NOMO-1 treated with dmso at 0.1 percent for 144 hours (cell line): ENCODE results near the gene IRS1.

Experiments used
- DNase-seq: peaks from one replicate; lab custom pipeline; 2025; ENCODE audit not compliant: unreplicated experiment; lab: John Stamatoyannopoulos, UW

IRS1 gene

GRCh38 chr2:226818930-226819329 is 19.3 kb upstream of the IRS1 start:
- no peak for DNase-seq

DNA sequence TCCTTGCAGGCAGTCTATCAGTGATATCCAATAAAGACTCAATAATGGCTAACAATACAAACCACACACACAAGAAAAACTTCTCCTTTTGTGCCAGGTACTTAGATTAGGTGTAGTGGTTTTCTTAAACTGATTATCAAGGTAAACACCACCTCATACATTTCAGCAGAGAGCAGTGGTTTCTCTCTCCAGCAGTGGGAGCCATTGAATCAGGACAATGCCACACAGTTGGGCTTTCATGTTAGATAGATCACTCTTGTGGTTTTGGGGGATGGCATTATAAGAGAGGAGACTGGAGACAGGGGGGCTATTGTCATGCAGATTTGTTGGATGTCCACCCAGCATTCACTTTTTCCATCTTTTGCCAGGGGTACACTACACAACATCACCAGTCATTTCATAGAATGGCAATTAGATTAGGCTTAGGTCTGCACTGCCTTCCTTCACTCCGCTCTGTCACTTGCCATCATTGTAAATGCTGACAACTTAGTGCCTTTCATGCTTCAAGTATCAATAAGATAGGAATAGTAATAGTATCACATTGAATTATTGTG is 13.6 kb upstream of the IRS1 start:
- DNase-seq = no peak

DNA sequence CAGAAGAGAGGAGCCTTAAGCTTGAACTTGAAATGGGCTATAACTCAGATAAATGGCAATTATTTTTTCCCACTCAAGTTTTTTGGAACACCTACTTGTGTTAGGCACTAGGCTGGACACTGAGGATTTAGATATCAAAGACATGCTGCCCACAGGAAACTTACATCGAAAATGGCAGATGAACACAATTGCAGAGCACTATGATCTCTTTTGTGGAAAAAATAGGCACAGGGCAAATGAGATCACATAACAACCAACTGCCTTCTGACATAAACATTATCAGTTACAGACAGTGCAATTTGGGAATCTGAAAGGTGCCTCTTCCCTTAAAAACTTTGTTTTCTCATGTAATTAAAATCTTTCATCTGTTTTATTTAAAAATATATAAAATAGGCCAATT is 3.8 kb upstream of the IRS1 start:
- no peak for DNase-seq

- DNase-seq = peak; percentile 43
Measured at GRCh38 chr2:226802573-226802972, 3.0 kb upstream of the IRS1 start.

GRCh38 chr2:226800941-226801784 is 1.5 kb upstream of the IRS1 start:
- no peak for DNase-seq

DNA sequence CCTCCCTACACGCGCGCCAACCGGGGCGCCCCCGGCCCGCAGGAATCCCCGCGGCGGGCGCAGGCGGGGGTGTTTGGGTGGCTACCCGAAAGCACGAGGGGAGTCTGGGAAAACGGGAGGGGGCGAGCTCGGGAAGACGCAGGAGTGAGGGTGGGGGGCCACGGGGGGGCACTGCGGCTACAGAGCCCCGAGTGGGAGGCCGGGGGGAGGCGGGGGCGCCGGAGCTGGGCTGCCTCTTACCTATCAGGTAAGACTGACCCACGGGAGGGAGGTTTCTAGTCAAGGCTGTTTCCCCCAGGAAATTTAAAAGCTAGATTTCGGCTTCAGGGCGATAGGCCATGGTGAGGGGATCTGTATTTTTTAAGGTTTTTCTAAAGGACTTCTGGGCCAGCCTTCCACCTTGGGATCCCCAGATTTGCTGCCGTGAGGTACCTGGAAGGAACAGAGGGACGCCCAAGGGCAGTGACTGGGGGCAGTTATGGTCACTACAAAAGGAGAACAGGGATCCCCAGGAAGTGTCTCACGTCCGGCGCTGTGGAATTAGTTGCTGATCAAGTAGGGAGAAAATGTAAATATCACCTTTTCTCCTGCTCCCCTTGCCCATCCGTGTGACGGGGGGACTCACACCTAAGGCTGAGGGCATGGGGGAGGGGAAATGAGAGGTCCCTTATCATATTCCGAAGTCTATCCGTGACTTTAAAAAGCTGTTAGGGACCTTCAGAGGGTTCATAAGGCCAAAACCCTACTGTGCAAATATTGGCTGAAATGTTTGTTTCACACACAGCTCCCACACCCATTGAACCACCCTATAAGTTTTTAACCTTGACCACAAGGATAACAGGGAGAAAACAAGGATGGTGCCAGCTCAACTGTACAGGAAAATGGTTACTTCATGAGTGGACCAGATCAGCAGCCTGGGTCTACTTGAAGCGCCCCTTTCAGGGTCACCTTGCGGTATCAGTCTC is 638 bp upstream of the IRS1 start:
- DNase-seq = no peak

DNA sequence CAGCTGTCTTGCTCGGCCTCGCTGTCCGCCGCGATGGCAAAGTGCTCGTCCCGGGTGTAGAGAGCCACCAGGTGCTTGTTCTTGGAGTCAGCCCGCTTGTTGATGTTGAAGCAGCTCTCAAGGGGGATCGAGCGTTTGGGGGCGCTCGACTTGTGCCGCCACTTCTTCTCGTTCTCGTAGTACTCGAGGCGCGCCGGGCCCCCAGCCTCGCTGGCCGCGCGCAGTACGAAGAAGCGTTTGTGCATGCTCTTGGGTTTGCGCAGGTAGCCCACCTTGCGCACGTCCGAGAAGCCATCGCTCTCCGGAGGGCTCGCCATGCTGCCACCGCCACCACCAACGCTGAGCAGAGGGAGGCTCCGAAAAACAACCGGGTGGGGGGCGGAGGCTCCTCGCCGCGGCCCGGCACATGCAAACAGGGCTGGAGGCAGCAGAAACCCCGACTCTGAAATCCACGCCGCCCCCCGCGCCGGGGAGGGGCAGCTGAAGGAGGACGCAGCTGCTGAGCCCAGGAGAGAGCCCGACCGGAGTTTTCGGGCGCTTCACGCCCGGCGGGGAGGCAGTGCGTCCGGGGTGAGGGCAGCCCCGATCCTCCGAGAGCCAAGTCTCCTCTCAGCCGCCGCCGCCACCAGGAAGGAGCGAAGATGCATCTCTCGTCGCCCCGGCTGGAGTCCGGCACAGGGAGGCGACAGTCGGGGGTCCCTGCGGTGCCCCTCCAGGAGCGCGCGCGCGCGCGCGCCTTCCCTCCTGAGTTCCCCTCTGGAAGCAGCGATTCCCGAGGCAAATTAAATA is 1.0 kb downstream of the IRS1 start:
- no peak for DNase-seq

- no peak for DNase-seq
Measured at GRCh38 chr2:226797989-226798421, 1.6 kb downstream of the IRS1 start.

DNA sequence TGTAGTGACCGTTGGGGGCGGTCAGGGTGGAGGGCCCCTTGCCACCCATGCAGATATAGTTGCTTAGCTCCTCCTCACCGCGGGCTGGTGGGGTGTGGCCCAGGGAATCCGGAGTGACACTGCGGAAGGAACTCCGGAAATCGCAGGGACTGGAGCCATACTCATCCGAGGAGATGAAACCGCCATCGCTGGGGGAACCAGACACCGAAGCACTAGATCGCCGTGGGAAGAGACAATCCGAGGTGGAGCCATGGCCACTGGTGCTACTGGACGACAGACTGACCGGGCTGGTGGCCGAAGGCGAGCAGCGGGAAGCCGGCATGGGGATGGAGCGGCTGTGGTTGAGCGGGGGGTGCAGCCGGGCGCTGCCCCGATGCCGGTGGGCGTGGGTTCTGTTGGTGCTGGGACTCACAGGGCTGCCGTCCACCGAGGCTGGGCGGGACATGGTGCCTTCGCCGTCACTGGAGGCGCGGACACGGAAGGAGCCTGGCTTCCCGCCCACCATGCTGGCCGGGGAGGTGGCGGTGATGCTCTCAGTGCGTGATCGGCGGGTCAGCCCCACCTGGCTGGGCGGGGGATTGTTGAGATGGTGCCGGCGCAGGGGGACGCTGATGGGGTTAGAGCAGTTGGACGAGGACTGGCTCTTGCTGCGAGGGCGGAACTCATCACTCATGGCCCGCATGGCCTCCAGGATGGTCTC is 2.2 kb downstream of the IRS1 start:
- no peak for DNase-seq

DNA sequence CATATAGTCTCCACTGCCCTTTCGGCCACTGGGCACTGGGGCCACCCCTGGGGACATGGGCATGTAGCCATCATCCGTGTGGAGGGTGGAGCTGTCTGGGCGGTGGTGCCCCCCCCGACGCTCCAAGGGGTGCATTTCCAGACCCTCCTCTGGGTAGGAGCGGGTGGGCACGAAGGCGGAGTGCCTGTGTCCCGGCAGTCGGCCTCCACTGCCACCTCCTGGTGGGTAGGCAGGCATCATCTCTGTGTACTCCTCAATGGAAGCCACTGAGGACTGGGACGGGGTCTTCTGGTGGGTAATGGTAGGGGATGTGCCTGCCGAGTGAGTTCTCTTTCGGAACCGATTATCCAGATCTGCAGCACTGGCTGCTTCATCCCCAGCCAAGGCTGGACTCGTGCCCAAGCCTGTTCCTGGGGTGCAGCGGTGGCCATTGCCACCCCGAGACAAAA is 2.8 kb downstream of the IRS1 start:
- no peak for DNase-seq

DNA sequence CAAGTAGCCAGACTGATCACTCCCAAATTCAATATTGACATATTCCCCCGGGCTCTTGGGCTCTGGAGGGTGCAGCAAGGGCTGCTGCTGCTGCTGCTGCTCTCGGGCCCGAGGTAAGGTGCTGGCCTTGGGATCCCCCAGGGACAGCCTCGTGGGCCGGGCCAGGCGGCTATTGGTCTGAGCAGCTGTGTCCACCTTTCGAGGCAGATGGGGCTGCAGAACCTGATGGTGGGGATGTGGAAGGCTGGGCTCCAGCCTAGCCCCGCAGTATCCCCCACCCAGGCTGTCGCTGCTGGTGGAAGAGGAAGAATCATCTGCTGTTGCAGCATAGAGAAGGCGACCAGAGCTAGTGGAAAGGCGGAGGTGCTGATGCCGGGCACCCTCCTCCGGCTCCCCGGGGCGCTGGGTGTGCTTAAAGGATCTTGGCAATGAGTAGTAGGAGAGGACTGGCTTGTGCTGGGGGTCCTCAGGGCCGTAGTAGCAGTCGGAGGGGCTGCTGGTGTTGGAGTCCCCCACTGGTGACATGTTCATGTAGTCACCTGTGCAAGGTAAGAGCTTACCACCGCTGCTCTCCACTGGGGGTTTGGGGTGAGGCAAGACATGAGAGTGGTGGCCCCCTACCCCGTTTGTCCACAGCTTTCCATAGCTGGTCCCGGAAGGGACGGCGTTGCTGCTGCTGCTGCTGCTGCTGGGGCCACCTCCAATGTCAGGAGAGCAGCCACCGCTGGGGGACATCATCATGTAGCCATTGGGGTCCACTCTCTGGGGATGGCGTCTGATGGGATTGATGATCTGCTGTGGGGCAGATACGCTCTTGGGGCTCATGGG is 3.4 kb downstream of the IRS1 start:
- DNase-seq = no peak

- DNase-seq = no peak
Measured at GRCh38 chr2:226795281-226796011, 4.2 kb downstream of the IRS1 start.

GRCh38 chr2:226794751-226795171 is 4.9 kb downstream of the IRS1 start:
- DNase-seq = no peak

- DNase-seq = no peak
Measured at GRCh38 chr2:226794196-226794661, 5.4 kb downstream of the IRS1 start.

GRCh38 chr2:226793646-226794045 is 6.0 kb downstream of the IRS1 start:
- DNase-seq = no peak

DNA sequence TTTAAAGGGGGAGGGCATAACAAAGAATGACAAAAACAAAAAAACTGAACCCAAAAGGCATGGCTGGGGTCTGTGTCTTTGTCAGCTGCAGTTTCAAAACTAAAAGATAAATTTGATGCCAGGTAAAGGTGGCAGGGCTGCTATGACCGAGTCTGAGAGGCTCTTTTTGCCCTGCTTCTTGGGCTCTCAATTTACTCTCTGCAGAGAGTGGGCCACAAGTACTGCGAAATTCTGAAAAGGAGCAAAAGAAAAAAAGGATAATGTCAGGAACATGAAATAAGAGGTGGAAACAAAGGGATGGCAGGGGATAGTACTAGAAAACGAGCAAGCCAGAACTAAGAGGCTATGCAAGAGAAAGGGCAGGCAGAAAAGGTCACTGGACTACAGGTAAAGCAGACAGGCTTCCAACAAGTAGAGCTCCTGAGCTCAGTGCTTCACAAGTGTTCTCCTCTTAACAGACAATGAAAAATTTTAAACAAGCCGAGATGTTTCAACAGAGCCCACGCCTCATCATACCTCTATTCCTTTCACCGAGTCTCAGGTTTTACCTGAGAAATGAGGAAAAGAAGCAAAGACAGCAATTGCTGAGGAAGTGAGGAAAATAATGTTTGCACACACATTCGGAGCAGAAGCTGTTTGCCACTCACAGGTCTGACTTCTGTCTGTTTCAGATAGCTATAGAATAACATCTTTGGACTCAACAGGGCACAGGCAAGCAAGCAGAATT is 7.3 kb downstream of the IRS1 start:
- DNase-seq = no peak

GRCh38 chr2:226791487-226792081 is 8.0 kb downstream of the IRS1 start:
- DNase-seq = peak; percentile 73
